Nucleus accumbens (tissue), 56 donors: Measurements from ENCODE around the gene VOPP1.
A peak's percentile ranks its signal among the peaks of the same experiment; 100 is the strongest.

Experiments
- DNase-seq, 56 donors: peaks; one replicate each; lab custom pipeline; 2025; lab: John Stamatoyannopoulos, UW

The VOPP1 gene

GRCh38 chr7:55497521-55497920, 74.8 kb downstream of the VOPP1 start:
- DNase-seq: no peak

- DNase-seq: no peak
These were observed 75.4 kb downstream of the VOPP1 start for GRCh38 chr7:55496906-55497305.

GRCh38 chr7:55494951-55495350, 77.4 kb downstream of the VOPP1 start:
- no peak for DNase-seq

- no peak for DNase-seq
These were observed 78.9 kb downstream of the VOPP1 start for GRCh38 chr7:55493408-55493807.

- no peak for DNase-seq
These were observed 81.0 kb downstream of the VOPP1 start for GRCh38 chr7:55491346-55491745.

- DNase-seq: no peak
These were observed 82.2 kb downstream of the VOPP1 start for GRCh38 chr7:55490099-55490498.

GRCh38 chr7:55489552-55489951, 82.8 kb downstream of the VOPP1 start:
- DNase-seq: no peak

GRCh38 chr7:55488804-55489340, 83.4 kb downstream of the VOPP1 start:
- DNase-seq: no peak

- DNase-seq: no peak
These were observed 84.1 kb downstream of the VOPP1 start for GRCh38 chr7:55488216-55488615.

- DNase-seq: no peak
These were observed 85.3 kb downstream of the VOPP1 start for GRCh38 chr7:55486991-55487390.

- no peak for DNase-seq
These were observed 86.1 kb downstream of the VOPP1 start for GRCh38 chr7:55486192-55486590.

GRCh38 chr7:55485501-55486191, 86.7 kb downstream of the VOPP1 start:
- no peak for DNase-seq

- no peak for DNase-seq
These were observed 87.5 kb downstream of the VOPP1 start for GRCh38 chr7:55484834-55485233.

- DNase-seq: no peak
These were observed 88.1 kb downstream of the VOPP1 start for GRCh38 chr7:55484241-55484640.

GRCh38 chr7:55483046-55483445, 89.3 kb downstream of the VOPP1 start:
- DNase-seq: no peak

GRCh38 chr7:55481155-55481554, 91.1 kb downstream of the VOPP1 start:
- DNase-seq: no peak

GRCh38 chr7:55478700-55479099, 93.6 kb downstream of the VOPP1 start:
- DNase-seq: no peak

- no peak for DNase-seq
These were observed 94.4 kb downstream of the VOPP1 start for GRCh38 chr7:55477781-55478374.

- no peak for DNase-seq
These were observed 95.2 kb downstream of the VOPP1 start for GRCh38 chr7:55476852-55477780.

- peak in 11 of 56 donors; percentile 9 to 59 (median 23) for DNase-seq
These were observed 96.2 kb downstream of the VOPP1 start for GRCh38 chr7:55475855-55476803.
